GM18519 (cell line): Measurements from ENCODE around the gene RBM47.
"Not testable (repeated sequence)": the region's sequence is repeated elsewhere in the genome, so short reads cannot be mapped to it uniquely, and the experiment has no call there.

Source experiments
- ATAC-seq: cut with Tn5 transposase; IDR thresholded peaks from one replicate; pipeline ENCODE4 v1.9.1; 2021; ENCODE audit warnings: mild to moderate bottlenecking, moderate library complexity; ENCODE audit not compliant: unreplicated experiment, low FRiP score

RBM47 gene

GRCh38 chr4:40629401-40630334 is at the start of gene RBM47:
RBM47 (minus strand) TSS chr4:40629864; CDS start chr4:40438893, 190,971 bp downstream.
- ATAC-seq = no peak

GRCh38 chr4:40678421-40678820 is 48.8 kb upstream of the RBM47 start:
- ATAC-seq = no peak

GRCh38 chr4:40675166-40675565 is 45.5 kb upstream of the RBM47 start:
- ATAC-seq = no peak

- ATAC-seq = peak; percentile 73
These were observed 43.2 kb upstream of the RBM47 start for GRCh38 chr4:40672528-40673522.

- no peak for ATAC-seq
These were observed 39.8 kb upstream of the RBM47 start for GRCh38 chr4:40669504-40669903.

GRCh38 chr4:40665842-40666241 is 36.2 kb upstream of the RBM47 start:
- no peak for ATAC-seq

- ATAC-seq = no peak
These were observed 33.4 kb upstream of the RBM47 start for GRCh38 chr4:40662962-40663604.

GRCh38 chr4:40661803-40662202 is 32.1 kb upstream of the RBM47 start:
- ATAC-seq = no peak

GRCh38 chr4:40656201-40656863 is 26.7 kb upstream of the RBM47 start:
- peak; percentile 89 for ATAC-seq

- no peak for ATAC-seq
These were observed 21.6 kb upstream of the RBM47 start for GRCh38 chr4:40651280-40651679.

GRCh38 chr4:40649321-40649720 is 19.7 kb upstream of the RBM47 start:
- ATAC-seq = no peak

- ATAC-seq = no peak
These were observed 19.1 kb upstream of the RBM47 start for GRCh38 chr4:40648742-40649281.

GRCh38 chr4:40648131-40648530 is 18.5 kb upstream of the RBM47 start:
- ATAC-seq = no peak

- no peak for ATAC-seq
These were observed 15.9 kb upstream of the RBM47 start for GRCh38 chr4:40645586-40645985.

- ATAC-seq = no peak
These were observed 2.4 kb upstream of the RBM47 start for GRCh38 chr4:40632080-40632479.

- ATAC-seq = no peak
These were observed 814 bp upstream of the RBM47 start for GRCh38 chr4:40630335-40631021.

- no peak for ATAC-seq
These were observed 776 bp downstream of the RBM47 start for GRCh38 chr4:40628888-40629287.

- ATAC-seq = not testable (repeated sequence)
These were observed 1.3 kb downstream of the RBM47 start for GRCh38 chr4:40628407-40628806.

- ATAC-seq = no peak
These were observed 2.1 kb downstream of the RBM47 start for GRCh38 chr4:40627540-40627939.
